NOMO-1 (cell line): ENCODE data around the gene ACTR8.

Experiments
- DNase-seq, 2 experiments: peaks; one replicate each; lab custom pipeline; 2025; ENCODE audit not compliant: unreplicated experiment in 2 of 2; lab: John Stamatoyannopoulos, UW

Gene ACTR8

DNA sequence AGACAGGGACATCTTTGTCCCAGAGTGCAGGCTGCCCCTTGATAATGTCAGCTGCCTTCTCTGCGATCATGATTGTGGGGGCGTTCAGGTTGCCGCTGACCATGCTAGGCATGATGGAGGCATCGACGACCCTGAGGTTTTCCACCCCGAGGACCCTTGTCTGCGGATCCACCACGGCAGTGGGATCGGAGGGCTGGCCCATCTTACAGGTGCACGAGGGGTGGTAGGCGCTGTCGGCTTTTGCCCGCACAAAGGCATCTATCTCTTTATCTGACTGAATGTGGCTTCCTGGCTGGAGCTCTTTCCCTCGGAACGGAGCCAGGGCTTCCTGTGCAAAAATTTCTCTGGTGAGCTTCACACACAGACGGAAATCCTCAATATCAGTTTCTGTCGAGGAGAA is 64.1 kb downstream of the ACTR8 start:
- no peak for DNase-seq

DNA sequence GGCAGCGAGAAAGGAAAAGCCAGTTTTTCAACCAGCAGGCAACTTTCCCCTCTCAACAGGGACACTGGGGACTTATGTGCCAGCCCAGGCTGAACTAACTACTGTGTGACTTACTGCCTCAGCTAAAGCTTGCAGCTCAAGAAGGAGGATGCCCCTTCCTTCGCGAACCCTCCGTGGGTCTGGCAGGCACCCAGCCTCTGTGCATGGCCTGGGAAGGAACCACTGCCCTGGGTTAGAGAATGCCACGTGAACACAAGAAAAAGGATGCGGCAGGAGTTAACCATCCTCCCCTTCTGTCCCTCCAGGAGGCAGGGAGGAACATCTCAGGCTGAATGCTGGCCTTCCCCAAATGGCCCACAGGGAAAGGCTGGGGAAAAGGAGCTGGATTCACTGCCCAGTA is 64.7 kb downstream of the ACTR8 start:
- DNase-seq, result no peak
